ENCODE results near the gene RALGPS1. TPM values are rescaled to one million over a fixed set of nuclear protein-coding genes. Genes with fewer than 3 reads are reported as not detected.

Gene RALGPS1
- total RNA-seq, 4 donors from 2014 or later = 2.2 to 10.3 (median 5.4) TPM

GRCh38 chr9:127113191-127113972, 198.8 kb downstream of the RALGPS1 start:
- no peaks in the 10 kb centered on the region for H3K27me3 ChIP-seq
- no peak overlapping the region for H3K4me3 ChIP-seq
- peak overlapping the region in 3 of 4 donors; percentile 91 to 95 (median 93) for H3K27ac ChIP-seq
- no peak for DNase-seq
- TF ChIP-seq CTCF (IDR thresholded peaks at IDR 0.05 in 4 of 5, conservative IDR thresholded peaks at IDR 0.05 in 1 of 5) = no peak
- TF ChIP-seq POLR2A (IDR thresholded peaks at IDR 0.05) = no peak
- no peaks in the 10 kb centered on the region for H3K36me3 ChIP-seq
- in situ Hi-C loops (cut with MboI; ENCODE audit: low sequenced_read_pairs in 4 of 4) = no loop called here
- peaks cover 70 to 71% of the 10 kb centered on the region in 2 donors for H3K4me1 ChIP-seq
- ATAC-seq = no peak
- H3K9me3 ChIP-seq = no peaks in the 10 kb centered on the region
- intact Hi-C loops (cut with DNase I; ENCODE audit: low total_unique reads) = no loop called here

- intact Hi-C loops (cut with DNase I; ENCODE audit: low total_unique reads) = loop anchor here (1.0 kb wide), 1 partner anchor 31 kb away; no protein-coding TSS in a partner anchor
- DNase-seq = peak; percentile 66 to 83
- H3K36me3 ChIP-seq = no peaks in the 10 kb centered on the region
- peak; percentile 61 to 73 for ATAC-seq
- no peaks in the 10 kb centered on the region for H3K27me3 ChIP-seq
- H3K4me3 ChIP-seq = no peak overlapping the region
- in situ Hi-C loops (cut with MboI; ENCODE audit: low sequenced_read_pairs in 4 of 4) = no loop called here
- TF ChIP-seq CTCF (IDR thresholded peaks at IDR 0.05 in 4 of 5, conservative IDR thresholded peaks at IDR 0.05 in 1 of 5) = no peak
- TF ChIP-seq POLR2A (IDR thresholded peaks at IDR 0.05) = peak in 1 of 2 donors; percentile 32
- peak overlapping the region; percentile 81 to 95 (median 92) for H3K27ac ChIP-seq
- H3K4me1 ChIP-seq = peaks cover 69 to 71% of the 10 kb centered on the region in 2 donors
- no peaks in the 10 kb centered on the region for H3K9me3 ChIP-seq
Measured at GRCh38 chr9:127114606-127115005, 200.0 kb downstream of the RALGPS1 start.

- H3K4me3 ChIP-seq = no peak overlapping the region
- H3K4me1 ChIP-seq = peaks cover 79 to 83% of the 10 kb centered on the region in 2 donors
- no peak for DNase-seq
- no peak for ATAC-seq
- peak overlapping the region; percentile 81 to 95 (median 92) for H3K27ac ChIP-seq
- intact Hi-C loops (cut with DNase I; ENCODE audit: low total_unique reads) = no loop called here
- no peaks in the 10 kb centered on the region for H3K36me3 ChIP-seq
- H3K9me3 ChIP-seq = no peaks in the 10 kb centered on the region
- in situ Hi-C loops (cut with MboI; ENCODE audit: low sequenced_read_pairs in 4 of 4) = no loop called here
- no peaks in the 10 kb centered on the region for H3K27me3 ChIP-seq
- TF ChIP-seq CTCF (IDR thresholded peaks at IDR 0.05 in 4 of 5, conservative IDR thresholded peaks at IDR 0.05 in 1 of 5) = no peak
- TF ChIP-seq POLR2A (IDR thresholded peaks at IDR 0.05) = no peak
Measured at GRCh38 chr9:127116088-127116726, 201.6 kb downstream of the RALGPS1 start.

GRCh38 chr9:127116957-127117356, 202.4 kb downstream of the RALGPS1 start:
- Histone ChIP-seq H3K9me3 (no peaks in the 10 kb centered on the region), H3K4me1 (peaks cover 78 to 87% of the 10 kb centered on the region in 2 donors), H3K36me3 (no peaks in the 10 kb centered on the region), H3K4me3 (no peak overlapping the region), H3K27me3 (no peaks in the 10 kb centered on the region), H3K27ac (peak overlapping the region; percentile 81 to 95 (median 92))
- in situ Hi-C loops (cut with MboI; ENCODE audit: low sequenced_read_pairs in 4 of 4) = no loop called here
- TF ChIP-seq POLR2A (IDR thresholded peaks at IDR 0.05) = peak in 1 of 2 donors; percentile 73
- TF ChIP-seq CTCF (IDR thresholded peaks at IDR 0.05 in 4 of 5, conservative IDR thresholded peaks at IDR 0.05 in 1 of 5) = no peak
- ATAC-seq (peak; percentile 73 to 75), DNase-seq (peak; percentile 76 to 84)
- intact Hi-C loops (cut with DNase I; ENCODE audit: low total_unique reads) = no loop called here

Data from gastrocnemius medialis (tissue), 4 donors.